IMR-90 (cell line): Measurements from ENCODE around the gene ARHGAP24. TPM values are rescaled to one million over a fixed set of nuclear protein-coding genes. Genes with fewer than 3 reads are reported as not detected.

Source experiments
- ATAC-seq: fragments of 200-7000 bp; cut with Tn5 transposase; 2 replicates; pipeline ENCODE4 v1.9.1; 2020; ENCODE audit warnings: low read depth, mild to moderate bottlenecking, moderate library complexity
- BruUV-seq: library from RNA; stranded (reverse); fragments of 400-500 nt; replicated peaks from 2 replicates; lab custom pipeline; 2021; lab: Mats Ljungman, UMichigan
- CTCF ChIA-PET: fragments of 300-600 bp; formaldehyde crosslinking; extraction: SDS; loops from one replicate; lab custom pipeline; 2021; ENCODE audit warnings: antibody characterized with exemption; lab: Yijun Ruan, JAX
- POLR2A ChIA-PET: fragments of 300-600 bp; sonication (Branson Sonifier 250); formaldehyde crosslinking; loops from one replicate; lab custom pipeline; 2022; ENCODE audit warnings: antibody characterized with exemption; ENCODE audit not compliant: unreplicated experiment; lab: Charles Lee
- DNase-seq: peaks from one replicate; pipeline ENCODE4 v3.0.0; 2013
- H2AFZ ChIP-seq: replicated peaks from 2 replicates; pipeline ENCODE3; 2013; ENCODE audit warnings: low read length, mild to moderate bottlenecking; ENCODE audit not compliant: poor library complexity
- H2AK5ac ChIP-seq: 2 replicates; pipeline ENCODE4 v1.6.1; 2013; ENCODE audit warnings: low read depth, low read length, inconsistent platforms
- H2AK9ac ChIP-seq: replicated peaks from 2 replicates; pipeline ENCODE3; 2013; ENCODE audit warnings: mild to moderate bottlenecking, low read depth, low read length, moderate library complexity; ENCODE audit not compliant: poor library complexity
- H2BK120ac ChIP-seq: 2 replicates; pipeline ENCODE4 v1.6.1; 2013; ENCODE audit warnings: low read depth, low read length, inconsistent platforms
- H2BK15ac ChIP-seq: 3 replicates; pipeline ENCODE4 v1.6.1; 2013; ENCODE audit warnings: low read depth, low read length, inconsistent platforms
- H2BK20ac ChIP-seq: 2 replicates; pipeline ENCODE4 v1.6.1; 2013; ENCODE audit warnings: low read depth, mild to moderate bottlenecking, inconsistent platforms, low read length, moderate library complexity
- H2BK5ac ChIP-seq: 2 replicates; pipeline ENCODE4 v1.6.1; 2013; ENCODE audit warnings: mild to moderate bottlenecking, low read depth, low read length, inconsistent platforms; ENCODE audit not compliant: poor library complexity, severe bottlenecking
- H3K14ac ChIP-seq: replicated peaks from 2 replicates; pipeline ENCODE4 v1.6.1; 2013; ENCODE audit warnings: low read depth, low read length, inconsistent platforms
- H3K18ac ChIP-seq: 2 replicates; pipeline ENCODE4 v1.6.1; 2013; ENCODE audit warnings: low read depth, low read length, control low read depth
- H3K23ac ChIP-seq: 2 replicates; pipeline ENCODE4 v1.6.1; 2013; ENCODE audit warnings: low read depth, low read length, inconsistent platforms
- H3K27ac ChIP-seq: 2 replicates; pipeline ENCODE4 v1.5.1; 2013; ENCODE audit warnings: mild to moderate bottlenecking, control low read depth, low read length; ENCODE audit not compliant: insufficient read depth
- H3K27me3 ChIP-seq: 2 replicates; pipeline ENCODE4 v1.6.1; 2013; ENCODE audit warnings: low read length; ENCODE audit not compliant: control insufficient read depth, insufficient read depth
- H3K36me3 ChIP-seq: 2 replicates; pipeline ENCODE4 v1.6.1; 2013; ENCODE audit warnings: low read length, mixed read lengths; ENCODE audit not compliant: control insufficient read depth, insufficient read depth
- H3K4ac ChIP-seq: 2 replicates; pipeline ENCODE4 v1.6.1; 2013; ENCODE audit warnings: low read depth, low read length, inconsistent platforms
- H3K4me1 ChIP-seq: 2 replicates; pipeline ENCODE4 v1.6.1; 2013; ENCODE audit warnings: low read length, mixed read lengths; ENCODE audit not compliant: control insufficient read depth, insufficient read depth
- H3K4me2 ChIP-seq: 2 replicates; pipeline ENCODE4 v1.6.1; 2013; ENCODE audit warnings: low read depth, mild to moderate bottlenecking, control low read depth, low read length, moderate library complexity
- H3K4me3 ChIP-seq: 2 replicates; pipeline ENCODE4 v1.5.1; 2013; ENCODE audit warnings: low read depth, mild to moderate bottlenecking, control low read depth, low read length, moderate library complexity; ENCODE audit not compliant: insufficient read depth
- H3K56ac ChIP-seq: 2 replicates; pipeline ENCODE4 v1.6.1; 2013; ENCODE audit warnings: low read length, inconsistent platforms; ENCODE audit not compliant: insufficient read depth; ENCODE audit errors: extremely low read depth
- H3K79me1 ChIP-seq, 2 experiments: 2 replicates each; pipeline ENCODE4 v1.6.1; 2013; ENCODE audit warnings: low read length in 2 of 2, inconsistent platforms in 1 of 2, low read depth in 1 of 2
- H3K9ac ChIP-seq: 2 replicates; pipeline ENCODE4 v1.6.1; 2013; ENCODE audit warnings: low read depth, low read length, control low read depth
- H3K9me1 ChIP-seq: 2 replicates; pipeline ENCODE4 v1.6.1; 2013; ENCODE audit warnings: low read length, inconsistent platforms; ENCODE audit not compliant: insufficient read depth
- H3K9me3 ChIP-seq: 2 replicates; pipeline ENCODE4 v1.6.1; 2013; ENCODE audit warnings: low read length; ENCODE audit not compliant: control insufficient read depth, insufficient read depth
- H4K20me1 ChIP-seq: 2 replicates; pipeline ENCODE4 v1.6.1; 2013; ENCODE audit warnings: low read length, inconsistent platforms; ENCODE audit not compliant: insufficient read depth
- H4K5ac ChIP-seq: 2 replicates; pipeline ENCODE4 v1.6.1; 2013; ENCODE audit warnings: mild to moderate bottlenecking, low read depth, low read length, control low read depth
- H4K8ac ChIP-seq, 2 experiments: 2 replicates each; pipeline ENCODE4 v1.6.1; 2013; ENCODE audit warnings: low read depth in 2 of 2, low read length in 2 of 2, control low read depth in 1 of 2, inconsistent platforms in 1 of 2
- H4K91ac ChIP-seq: 2 replicates; pipeline ENCODE4 v1.6.1; 2013; ENCODE audit warnings: low read depth, low read length, inconsistent platforms; ENCODE audit not compliant: insufficient read depth
- BHLHE40 ChIP-seq: fragments of 150-350 bp; IDR thresholded peaks from 2 replicates; pipeline ENCODE4 v1.6.1; 2016; ENCODE audit warnings: mild to moderate bottlenecking, low read depth, low read length
- CEBPB ChIP-seq: IDR thresholded peaks from 2 replicates; pipeline ENCODE4 v1.6.1; 2012; ENCODE audit warnings: low read depth, low read length, improper control_type of control experiment
- CHD1 ChIP-seq: IDR thresholded peaks from 2 replicates; pipeline ENCODE4 v1.6.1; 2012; ENCODE audit warnings: low read depth, low read length, improper control_type of control experiment
- CTCF ChIP-seq: conservative IDR thresholded peaks from 2 replicates; pipeline ENCODE4 v1.5.1; 2012; ENCODE audit warnings: mild to moderate bottlenecking, low read depth, low read length, improper control_type of control experiment
- ELK1 ChIP-seq: fragments of 150-350 bp; IDR thresholded peaks from 2 replicates; pipeline ENCODE4 v1.6.1; 2016; ENCODE audit warnings: low read depth, mild to moderate bottlenecking, low read length, moderate library complexity, borderline replicate concordance
- FOS ChIP-seq: fragments of 150-350 bp; IDR thresholded peaks from 2 replicates; pipeline ENCODE4 v1.6.1; 2016; ENCODE audit warnings: low read depth, low read length
- MAFK ChIP-seq: IDR thresholded peaks from 2 replicates; pipeline ENCODE4 v1.6.1; 2012; ENCODE audit warnings: low read depth, low read length, improper control_type of control experiment
- MAZ ChIP-seq: IDR thresholded peaks from 2 replicates; pipeline ENCODE4 v1.6.1; 2012; ENCODE audit warnings: low read depth, mild to moderate bottlenecking, low read length, improper control_type of control experiment, moderate library complexity, borderline replicate concordance
- MXI1 ChIP-seq: IDR thresholded peaks from 2 replicates; pipeline ENCODE4 v1.6.1; 2012; ENCODE audit warnings: low read depth, mild to moderate bottlenecking, low read length, moderate library complexity, borderline replicate concordance
- NFE2L2 ChIP-seq: fragments of 150-350 bp; IDR thresholded peaks from 2 replicates; pipeline ENCODE4 v1.6.1; 2016; ENCODE audit warnings: low read depth, mild to moderate bottlenecking, low read length
- POLR2A ChIP-seq: IDR thresholded peaks from 2 replicates; pipeline ENCODE4 v1.6.1; 2012; ENCODE audit warnings: mild to moderate bottlenecking, low read depth, low read length
- RAD21 ChIP-seq: IDR thresholded peaks from 2 replicates; pipeline ENCODE4 v1.6.1; 2012; ENCODE audit warnings: low read length, improper control_type of control experiment
- RCOR1 ChIP-seq: IDR thresholded peaks from 2 replicates; pipeline ENCODE4 v1.6.1; 2012; ENCODE audit warnings: mild to moderate bottlenecking, low read length, improper control_type of control experiment; ENCODE audit not compliant: insufficient replicate concordance
- RFX5 ChIP-seq: IDR thresholded peaks from 2 replicates; pipeline ENCODE4 v1.8.0; 2012; ENCODE audit warnings: low read depth, mild to moderate bottlenecking, low read length, moderate library complexity
- SMC3 ChIP-seq: fragments of 150-350 bp; IDR thresholded peaks from 2 replicates; pipeline ENCODE4 v1.6.1; 2016; ENCODE audit warnings: low read depth, mild to moderate bottlenecking, antibody characterized with exemption, low read length, moderate library complexity
- USF2 ChIP-seq: fragments of 150-350 bp; IDR thresholded peaks from 2 replicates; pipeline ENCODE4 v1.6.1; 2017; ENCODE audit warnings: mild to moderate bottlenecking, antibody characterized with exemption, low read length, low read depth
- dilution Hi-C: fragments of 300-500 bp; cut with HindIII; formaldehyde crosslinking; loops from one replicate; pipeline ENCODE4 v1.14.3; 2018; ENCODE audit warnings: low sequenced_read_pairs; ENCODE audit not compliant: unreplicated experiment
- in situ Hi-C: fragments of 300-500 bp; cut with MboI; formaldehyde crosslinking; loops from 3 replicates; pipeline ENCODE4 v1.14.3; 2019; ENCODE audit warnings: low sequenced_read_pairs, inconsistent platforms, mixed read lengths
- intact Hi-C: fragments of 100-400 bp; cut with micrococcal nuclease; formaldehyde crosslinking; loops from 2 replicates; pipeline ENCODE4 v1.10.0; 2022
- polyA plus RNA-seq, 3 experiments: library from polyadenylated mRNA; depleted of rRNA; stranded (reverse); fragments of >200 nt; gene quantifications; 2 replicates each; pipeline ENCODE4 v1.2.3, GENCODE V29; 2012; ENCODE audit warnings: low replicate concordance in 1 of 3
- total RNA-seq: library from RNA; depleted of rRNA; stranded (reverse); fragments of >200 nt; gene quantifications from 2 replicates; pipeline ENCODE4 v1.2.3, GENCODE V29; 2012

Gene ARHGAP24
- total and polyA plus RNA-seq, 2 of the 4 experiments (the other 2 are of a cell fraction) = 11.9 to 24.0 TPM

GRCh38 chr4:85522277-85522676 lies 47.3 kb downstream of the ARHGAP24 start:
- no peaks in the 10 kb centered on the region for H3K27me3 ChIP-seq
- H2AFZ ChIP-seq = no peak overlapping the region
- intact Hi-C loops = no loop called here
- no peak overlapping the region for H2BK20ac ChIP-seq
- no peaks in the 10 kb centered on the region for H3K36me3 ChIP-seq
- H3K56ac ChIP-seq = no peak overlapping the region
- H3K27ac ChIP-seq = no peak overlapping the region
- H4K20me1 ChIP-seq = no peaks in the 10 kb centered on the region
- POLR2A ChIA-PET = no interaction called here
- H4K91ac ChIP-seq = no peak overlapping the region
- H3K14ac ChIP-seq = no peak overlapping the region
- H2BK5ac ChIP-seq = no peak overlapping the region
- in situ Hi-C loops = no loop called here
- H3K18ac ChIP-seq = no peak overlapping the region
- H3K79me1 ChIP-seq = no peaks in the 10 kb centered on the region
- no peaks in the 10 kb centered on the region for H3K9me1 ChIP-seq
- no peak overlapping the region for H4K5ac ChIP-seq
- H2AK5ac ChIP-seq = no peak overlapping the region
- ATAC-seq = no peak
- dilution Hi-C loops = no loop called here
- no peak overlapping the region for H2BK15ac ChIP-seq
- BruUV-seq = no TSS peak
- TF ChIP-seq FOS (no peak), POLR2A (no peak), SMC3 (no peak), MAFK (no peak), CTCF (no peak), ELK1 (no peak), CEBPB (no peak), RCOR1 (no peak), MXI1 (no peak), RAD21 (no peak), RFX5 (no peak), CHD1 (no peak), MAZ (no peak), NFE2L2 (no peak), USF2 (no peak), BHLHE40 (no peak)
- H2AK9ac ChIP-seq = no peak overlapping the region
- no peak overlapping the region for H3K4me2 ChIP-seq
- H3K4ac ChIP-seq = no peak overlapping the region
- CTCF ChIA-PET = no interaction called here
- no peak overlapping the region for H3K9ac ChIP-seq
- H3K23ac ChIP-seq = no peak overlapping the region
- no peak overlapping the region for H2BK120ac ChIP-seq
- H4K8ac ChIP-seq = no peak overlapping the region
- no peak overlapping the region for H3K4me3 ChIP-seq
- H3K9me3 ChIP-seq = no peaks in the 10 kb centered on the region
- no peaks in the 10 kb centered on the region for H3K4me1 ChIP-seq
- DNase-seq = no peak
